ENCODE results near the gene NOL4.

The NOL4 gene

GRCh38 chr18:34194239-34194638 is 30.5 kb downstream of the NOL4 start:
- no peak for DNase-seq (ENCODE audit: low spot score)

GRCh38 chr18:34189656-34190435 is 34.9 kb downstream of the NOL4 start:
- DNase-seq (ENCODE audit: low spot score), result no peak

Data from pons (tissue), 1 donor.